Activated naive CD8-positive, alpha-beta T cell treated with anti-CD3 and anti-CD28 coated beads, Interleukin-2, amount 10 ng/mL, durations not matched to agents 7 days and 5 days (primary cell): ENCODE data around the gene SYCP2L. TPM values are rescaled to one million over a fixed set of nuclear protein-coding genes. Genes with fewer than 3 reads are reported as not detected.
"Not testable (repeated sequence)": the region's sequence is repeated elsewhere in the genome, so short reads cannot be mapped to it uniquely, and the experiment has no call there.

Experiments used
- ATAC-seq: fragments of 150-1000 bp; cut with Tn5 transposase; one replicate; pipeline ENCODE4 v1.10.0; 2021; ENCODE audit warnings: low read depth, moderate library complexity
- POLR2A ChIA-PET: fragments of 350-600 bp; sonication (Branson Sonifier 250); formaldehyde crosslinking; loops from one replicate; lab custom pipeline; 2021; ENCODE audit warnings: antibody characterized with exemption; lab: Charles Lee
- DNase-seq: peaks from one replicate; pipeline ENCODE4 v3.0.0; 2021
- H3K27ac Mint-ChIP-seq: one replicate; pipeline ENCODE4 v1.8.0; 2022; ENCODE audit warnings: mild to moderate bottlenecking, mixed read lengths
- H3K27me3 Mint-ChIP-seq: one replicate; pipeline ENCODE4 v1.8.0; 2022; ENCODE audit warnings: mild to moderate bottlenecking, moderate library complexity, mixed read lengths
- H3K36me3 Mint-ChIP-seq: one replicate; pipeline ENCODE4 v1.8.0; 2021; ENCODE audit warnings: mild to moderate bottlenecking, mixed read lengths
- H3K4me1 Mint-ChIP-seq: one replicate; pipeline ENCODE4 v1.8.0; 2021; ENCODE audit warnings: mixed read lengths
- H3K4me3 Mint-ChIP-seq: one replicate; pipeline ENCODE4 v1.8.0; 2022; ENCODE audit warnings: mild to moderate bottlenecking, moderate library complexity, mixed read lengths
- H3K9me3 Mint-ChIP-seq: one replicate; pipeline ENCODE4 v1.8.0; 2021; ENCODE audit warnings: mixed read lengths
- total RNA-seq, 2 experiments: library from RNA; stranded (reverse); gene quantifications; one replicate each; pipeline ENCODE4 v1.2.3, GENCODE V29; 2021

Gene SYCP2L
- total RNA-seq, 2 experiments from 2014 or later, result 0.31 TPM; not detected in 1

DNA sequence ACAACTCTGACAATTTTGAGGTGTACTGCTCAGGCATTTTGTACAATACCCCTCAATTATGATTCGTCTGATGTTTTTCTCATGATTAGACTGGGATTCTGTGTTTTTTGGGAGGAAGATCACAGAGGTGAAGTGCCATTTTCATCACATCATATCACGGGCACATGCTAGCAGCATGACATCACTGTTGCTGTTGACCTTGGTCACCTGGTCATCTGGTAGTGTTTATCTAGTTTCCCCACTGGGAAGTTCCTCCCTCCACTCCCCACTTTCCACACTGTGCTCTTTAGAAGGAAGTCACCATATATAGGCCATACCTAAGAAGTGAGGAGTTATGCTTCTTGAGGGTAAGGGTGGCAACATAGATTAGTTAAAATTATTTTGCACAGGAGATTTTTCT, 25.8 kb upstream of the SYCP2L start:
- H3K4me1 Mint-ChIP-seq, result no peaks in the 10 kb centered on the region
- no peaks in the 10 kb centered on the region for H3K9me3 Mint-ChIP-seq
- POLR2A ChIA-PET, result no interaction called here
- no peak overlapping the region for H3K4me3 Mint-ChIP-seq
- no peaks in the 10 kb centered on the region for H3K36me3 Mint-ChIP-seq
- H3K27me3 Mint-ChIP-seq, result peaks cover 5% of the 10 kb centered on the region
- DNase-seq, result no peak
- no peak for ATAC-seq
- H3K27ac Mint-ChIP-seq, result no peak overlapping the region

DNA sequence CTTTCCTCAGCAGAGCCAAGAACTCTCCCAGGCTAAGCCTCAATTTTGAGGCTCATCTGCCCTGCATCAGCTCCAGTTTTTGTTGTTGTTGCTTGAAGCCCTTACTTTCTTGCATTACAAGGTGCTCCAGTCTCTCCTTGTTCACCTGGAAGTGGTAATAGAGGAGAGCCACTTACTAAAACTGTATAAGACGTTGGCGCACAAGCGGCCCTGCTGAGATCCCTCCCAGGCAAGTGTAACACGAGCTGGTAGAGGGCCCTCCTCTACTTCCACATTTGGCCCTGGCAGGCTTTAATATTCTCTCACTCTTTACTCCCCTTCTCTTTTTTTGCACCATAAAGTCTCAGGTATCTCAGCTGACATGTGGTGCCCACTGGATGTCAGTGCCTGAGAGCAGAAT, 24.5 kb upstream of the SYCP2L start:
- peaks cover 5% of the 10 kb centered on the region for H3K27me3 Mint-ChIP-seq
- DNase-seq, result no peak
- H3K27ac Mint-ChIP-seq, result no peak overlapping the region
- H3K9me3 Mint-ChIP-seq, result no peaks in the 10 kb centered on the region
- no peak overlapping the region for H3K4me3 Mint-ChIP-seq
- ATAC-seq, result no peak
- no peaks in the 10 kb centered on the region for H3K36me3 Mint-ChIP-seq
- POLR2A ChIA-PET, result no interaction called here
- no peaks in the 10 kb centered on the region for H3K4me1 Mint-ChIP-seq

DNA sequence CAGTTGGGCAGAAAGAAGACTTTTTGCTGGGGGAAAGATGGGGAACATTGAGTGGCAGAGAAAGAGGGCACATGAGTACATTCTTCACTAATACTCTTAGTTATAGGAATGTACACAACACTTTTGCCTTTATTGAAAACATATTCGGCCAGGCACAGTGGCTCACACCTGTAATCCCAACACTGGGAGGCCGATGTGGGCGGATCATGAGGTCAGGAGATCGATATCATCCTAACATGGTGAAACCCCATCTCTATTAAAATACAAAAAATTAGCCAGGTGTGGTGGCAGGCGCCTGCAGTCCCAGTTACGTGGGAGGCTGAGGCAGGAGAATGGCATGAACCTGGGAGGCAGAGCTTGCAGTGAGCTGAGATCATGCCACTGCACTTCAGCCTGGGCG, 23.8 kb upstream of the SYCP2L start:
- H3K36me3 Mint-ChIP-seq, H3K4me1 Mint-ChIP-seq, ATAC-seq, DNase-seq, H3K9me3 Mint-ChIP-seq, H3K27me3 Mint-ChIP-seq, H3K27ac Mint-ChIP-seq, POLR2A ChIA-PET, H3K4me3 Mint-ChIP-seq: not testable (repeated sequence)

DNA sequence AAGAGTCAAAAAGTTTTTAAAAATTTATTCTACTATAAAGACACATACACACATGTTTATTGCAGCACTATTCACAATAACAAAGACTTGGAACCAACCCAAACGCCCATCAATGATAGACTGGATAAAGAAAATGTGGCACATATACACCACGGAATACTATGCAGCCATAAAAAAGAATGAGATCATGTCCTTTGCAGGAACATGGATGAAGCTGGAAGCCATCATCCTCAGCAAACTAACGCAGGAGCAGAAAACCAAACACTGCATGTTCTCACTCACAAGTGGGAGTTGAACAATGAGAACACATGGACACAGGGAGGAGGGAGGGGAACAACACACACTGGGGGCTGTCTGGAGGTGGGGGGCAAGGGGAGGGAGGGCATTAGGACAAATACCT, 20.1 kb upstream of the SYCP2L start:
- H3K4me3 Mint-ChIP-seq, DNase-seq, H3K27me3 Mint-ChIP-seq, POLR2A ChIA-PET, H3K36me3 Mint-ChIP-seq, H3K4me1 Mint-ChIP-seq, ATAC-seq, H3K9me3 Mint-ChIP-seq, H3K27ac Mint-ChIP-seq: not testable (repeated sequence)

DNA sequence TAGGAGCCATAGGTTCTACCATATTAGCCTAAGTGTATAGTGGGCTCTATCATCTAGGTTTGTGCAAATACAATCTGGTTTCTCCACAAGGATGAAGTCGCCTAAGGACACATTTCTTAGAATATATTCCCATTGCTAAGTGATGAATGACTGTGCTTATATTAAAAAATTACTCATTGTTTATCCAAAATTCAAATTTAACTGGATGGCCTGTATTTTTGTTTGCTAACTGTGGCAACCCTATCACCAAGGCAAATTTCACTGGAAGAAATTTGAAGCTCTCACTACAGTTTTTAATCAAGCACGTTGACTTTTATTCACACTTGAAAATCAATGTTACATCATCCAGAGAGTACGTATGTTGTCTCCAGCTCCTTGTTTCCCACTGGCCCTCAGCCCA, 18.9 kb upstream of the SYCP2L start:
- POLR2A ChIA-PET, result no interaction called here
- Mint-ChIP-seq H3K4me3 (no peak overlapping the region), H3K4me1 (no peaks in the 10 kb centered on the region), H3K36me3 (no peaks in the 10 kb centered on the region), H3K27ac (no peak overlapping the region), H3K27me3 (no peaks in the 10 kb centered on the region), H3K9me3 (no peaks in the 10 kb centered on the region)
- ATAC-seq (no peak), DNase-seq (no peak)

DNA sequence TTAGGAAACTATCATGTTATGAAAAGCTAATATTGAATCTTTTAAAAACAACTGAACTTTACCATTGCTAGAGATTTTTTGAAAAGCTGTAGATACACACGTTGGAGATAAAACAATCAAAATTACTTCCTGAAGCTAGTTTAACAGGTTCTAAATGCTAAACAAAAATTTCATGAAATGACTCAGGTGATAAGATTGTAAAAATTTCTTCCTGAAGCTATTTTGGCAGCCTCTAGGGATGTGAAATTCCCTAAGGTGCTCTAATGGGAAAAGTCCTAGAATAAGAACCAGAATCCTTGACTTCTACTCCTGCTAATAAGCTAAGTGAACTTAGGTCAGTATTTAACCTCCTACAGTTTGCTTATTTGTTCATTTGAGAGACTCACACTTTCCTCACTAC, 13.5 kb upstream of the SYCP2L start:
- Mint-ChIP-seq H3K4me3 (no peak overlapping the region), H3K27ac (no peak overlapping the region), H3K27me3 (peaks cover 7% of the 10 kb centered on the region), H3K36me3 (no peaks in the 10 kb centered on the region), H3K9me3 (no peaks in the 10 kb centered on the region), H3K4me1 (no peaks in the 10 kb centered on the region)
- DNase-seq (no peak), ATAC-seq (no peak)
- POLR2A ChIA-PET, result no interaction called here

DNA sequence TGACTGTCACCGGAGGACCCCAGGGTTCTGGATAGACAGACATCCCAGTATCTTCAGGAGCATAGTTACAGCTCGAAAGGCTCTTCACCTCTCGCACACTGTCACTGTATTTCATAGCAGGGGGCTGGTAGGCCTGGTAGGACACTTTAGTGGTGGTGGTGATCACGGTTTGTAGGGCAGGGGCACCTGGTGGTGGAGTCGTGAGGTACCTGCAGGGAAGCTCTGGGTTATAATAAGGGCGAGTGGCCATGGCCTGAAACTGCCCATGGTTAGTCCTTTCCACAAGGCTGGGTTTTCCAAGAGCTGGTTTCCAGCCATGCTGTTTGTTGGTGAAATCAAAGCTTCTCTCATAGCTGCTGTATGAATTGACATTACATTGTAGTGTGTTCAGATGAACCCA, 12.6 kb upstream of the SYCP2L start:
- POLR2A ChIA-PET, result no interaction called here
- Mint-ChIP-seq H3K4me3 (no peak overlapping the region), H3K27ac (no peak overlapping the region), H3K36me3 (no peaks in the 10 kb centered on the region), H3K27me3 (peaks cover 10% of the 10 kb centered on the region), H3K4me1 (no peaks in the 10 kb centered on the region), H3K9me3 (no peaks in the 10 kb centered on the region)
- ATAC-seq, result no peak
- no peak for DNase-seq

DNA sequence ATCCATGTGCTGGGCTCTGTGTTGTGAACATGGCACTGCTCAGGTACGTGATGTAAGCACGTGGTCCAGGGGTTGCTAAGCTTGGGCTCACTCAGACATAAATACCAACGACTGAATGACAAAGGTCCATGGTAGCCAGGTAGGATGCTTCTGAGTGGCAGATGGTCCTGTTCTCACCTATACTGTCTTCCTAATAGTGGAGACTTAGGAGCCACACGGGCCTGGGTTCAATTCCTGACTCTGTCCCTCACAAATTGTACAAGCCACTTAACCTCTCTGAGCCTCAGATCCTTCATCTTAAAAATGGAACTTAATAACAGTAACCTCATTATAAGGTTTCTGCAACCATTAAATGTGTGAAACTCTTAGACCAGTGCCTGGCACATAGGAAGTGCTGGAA, 11.8 kb upstream of the SYCP2L start:
- Mint-ChIP-seq H3K4me1 (no peaks in the 10 kb centered on the region), H3K36me3 (no peaks in the 10 kb centered on the region), H3K4me3 (no peak overlapping the region), H3K27ac (no peak overlapping the region), H3K27me3 (peaks cover 16% of the 10 kb centered on the region), H3K9me3 (no peaks in the 10 kb centered on the region)
- DNase-seq, result no peak
- no peak for ATAC-seq
- POLR2A ChIA-PET, result no interaction called here

DNA sequence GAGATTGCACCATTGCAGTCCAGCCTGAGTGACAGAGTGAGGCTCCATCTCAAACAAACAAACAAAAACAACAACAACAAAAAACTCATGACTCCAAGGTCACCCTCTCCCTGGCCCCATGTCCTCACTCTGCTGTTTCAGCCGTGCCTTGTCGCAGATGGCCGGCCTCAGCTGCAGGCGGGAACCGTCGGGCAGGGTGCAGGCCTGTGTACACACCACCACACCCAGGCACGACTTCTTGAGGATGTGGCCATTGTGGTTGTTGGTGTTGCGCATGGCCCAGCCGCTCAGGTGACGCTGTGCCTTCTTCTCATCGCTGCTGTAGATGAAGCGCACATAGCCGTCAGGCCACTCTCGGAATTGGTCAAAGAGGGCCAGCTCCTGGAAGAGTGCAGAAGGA, 9.8 kb upstream of the SYCP2L start:
- DNase-seq (no peak), ATAC-seq (no peak)
- Mint-ChIP-seq H3K27ac (no peak overlapping the region), H3K4me3 (no peak overlapping the region), H3K4me1 (peaks cover 3% of the 10 kb centered on the region), H3K27me3 (peaks cover 36% of the 10 kb centered on the region), H3K36me3 (no peaks in the 10 kb centered on the region), H3K9me3 (peaks cover 2% of the 10 kb centered on the region)
- POLR2A ChIA-PET, result no interaction called here

DNA sequence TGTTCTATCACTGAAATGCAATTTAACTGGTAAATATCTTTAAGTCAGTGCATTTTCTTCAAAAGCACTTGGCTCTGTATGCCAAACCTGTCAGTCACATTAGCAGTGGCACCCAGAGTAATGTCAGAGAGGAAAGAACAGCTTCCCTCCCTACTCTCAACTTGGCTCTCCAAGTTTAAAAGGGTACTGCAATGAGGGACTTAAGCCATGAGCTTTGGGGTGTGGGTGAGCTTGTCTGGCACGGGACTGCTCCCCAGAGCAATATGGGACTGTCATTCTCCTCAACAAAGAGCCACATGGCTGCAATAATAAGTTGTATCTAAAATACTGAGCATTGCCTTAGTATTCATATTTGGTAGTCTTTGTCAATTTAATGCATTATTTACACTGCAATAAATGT, 9.0 kb upstream of the SYCP2L start:
- Mint-ChIP-seq H3K27me3 (peaks cover 44% of the 10 kb centered on the region), H3K9me3 (peaks cover 2% of the 10 kb centered on the region), H3K4me1 (peaks cover 6% of the 10 kb centered on the region), H3K4me3 (no peak overlapping the region), H3K36me3 (peaks cover 2% of the 10 kb centered on the region), H3K27ac (no peak overlapping the region)
- ATAC-seq, result no peak
- DNase-seq, result no peak
- POLR2A ChIA-PET, result no interaction called here

DNA sequence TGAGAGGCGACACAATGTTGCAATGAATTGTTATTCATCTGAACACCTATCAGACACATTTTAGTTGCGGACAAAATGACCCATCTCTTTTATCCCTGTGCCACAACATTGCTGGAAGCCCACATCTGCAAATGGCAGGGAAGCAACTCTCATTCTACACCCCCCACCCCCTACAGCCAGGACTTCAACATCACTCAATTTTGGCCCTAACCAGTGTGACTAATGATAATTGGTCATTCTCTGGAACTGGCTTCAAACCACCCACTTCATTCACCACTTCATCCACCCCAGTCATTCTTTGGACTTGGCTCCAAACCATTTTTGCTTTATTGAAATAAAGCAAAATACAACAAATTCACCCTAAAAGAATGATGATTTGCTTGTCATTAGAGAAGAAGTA, 6.5 kb upstream of the SYCP2L start:
- Mint-ChIP-seq H3K4me3 (no peak overlapping the region), H3K27ac (no peak overlapping the region), H3K27me3 (peaks cover 64% of the 10 kb centered on the region), H3K36me3 (peaks cover 2% of the 10 kb centered on the region), H3K4me1 (peaks cover 6% of the 10 kb centered on the region), H3K9me3 (peaks cover 2% of the 10 kb centered on the region)
- no peak for DNase-seq
- POLR2A ChIA-PET, result no interaction called here
- no peak for ATAC-seq

DNA sequence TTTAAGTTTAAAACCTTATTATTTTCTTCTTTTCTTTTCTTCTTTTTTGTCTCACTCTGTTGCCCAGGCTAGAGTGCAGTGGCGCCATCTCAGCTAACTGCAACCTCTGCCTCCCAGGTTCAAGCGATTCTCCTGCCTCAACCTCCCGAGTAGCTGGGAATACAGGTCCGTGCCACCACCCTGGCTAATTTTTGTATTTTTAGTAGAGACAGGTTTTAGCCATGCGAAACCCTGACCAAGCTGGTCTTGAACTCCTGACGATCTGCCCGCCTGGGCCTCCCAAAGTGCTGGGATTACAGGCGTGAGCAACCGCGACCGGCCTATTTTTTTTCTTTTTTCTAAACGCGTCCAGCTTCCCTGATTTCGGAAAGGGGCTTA, 4.6 kb upstream of the SYCP2L start:
- peaks cover 82% of the 10 kb centered on the region for H3K27me3 Mint-ChIP-seq
- POLR2A ChIA-PET, H3K36me3 Mint-ChIP-seq, H3K4me1 Mint-ChIP-seq, H3K4me3 Mint-ChIP-seq, DNase-seq, H3K27ac Mint-ChIP-seq, ATAC-seq, H3K9me3 Mint-ChIP-seq: not testable (repeated sequence)

DNA sequence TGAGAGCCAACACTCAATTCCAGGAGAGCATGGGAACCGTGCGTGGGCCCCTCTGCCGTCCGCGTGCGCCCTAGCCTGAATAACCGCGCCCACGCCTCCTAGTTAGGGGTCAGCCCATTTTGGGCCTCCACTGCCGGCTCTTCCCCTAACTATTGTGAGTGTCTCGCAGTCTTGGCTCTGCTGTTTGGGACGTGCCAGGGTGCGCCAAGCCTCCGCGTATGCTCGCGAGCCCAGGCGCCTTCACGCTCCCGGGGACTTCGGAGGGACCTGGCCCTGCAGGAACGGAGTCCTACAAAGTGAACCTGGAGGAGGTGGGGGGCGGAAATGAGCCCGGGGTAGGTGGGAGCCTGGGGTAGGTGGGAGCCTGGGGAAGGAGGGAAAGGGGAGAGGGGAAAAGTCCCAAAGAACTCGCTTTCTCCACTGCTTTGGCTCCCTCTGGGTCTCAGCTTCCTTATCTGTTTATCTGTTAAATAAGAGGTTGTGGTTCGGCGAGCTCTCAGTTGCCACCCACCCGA, 4.1 kb upstream of the SYCP2L start:
- H3K4me3 Mint-ChIP-seq, result peak overlapping the region; percentile 20
- POLR2A ChIA-PET, result no interaction called here
- peaks cover 86% of the 10 kb centered on the region for H3K27me3 Mint-ChIP-seq

DNA sequence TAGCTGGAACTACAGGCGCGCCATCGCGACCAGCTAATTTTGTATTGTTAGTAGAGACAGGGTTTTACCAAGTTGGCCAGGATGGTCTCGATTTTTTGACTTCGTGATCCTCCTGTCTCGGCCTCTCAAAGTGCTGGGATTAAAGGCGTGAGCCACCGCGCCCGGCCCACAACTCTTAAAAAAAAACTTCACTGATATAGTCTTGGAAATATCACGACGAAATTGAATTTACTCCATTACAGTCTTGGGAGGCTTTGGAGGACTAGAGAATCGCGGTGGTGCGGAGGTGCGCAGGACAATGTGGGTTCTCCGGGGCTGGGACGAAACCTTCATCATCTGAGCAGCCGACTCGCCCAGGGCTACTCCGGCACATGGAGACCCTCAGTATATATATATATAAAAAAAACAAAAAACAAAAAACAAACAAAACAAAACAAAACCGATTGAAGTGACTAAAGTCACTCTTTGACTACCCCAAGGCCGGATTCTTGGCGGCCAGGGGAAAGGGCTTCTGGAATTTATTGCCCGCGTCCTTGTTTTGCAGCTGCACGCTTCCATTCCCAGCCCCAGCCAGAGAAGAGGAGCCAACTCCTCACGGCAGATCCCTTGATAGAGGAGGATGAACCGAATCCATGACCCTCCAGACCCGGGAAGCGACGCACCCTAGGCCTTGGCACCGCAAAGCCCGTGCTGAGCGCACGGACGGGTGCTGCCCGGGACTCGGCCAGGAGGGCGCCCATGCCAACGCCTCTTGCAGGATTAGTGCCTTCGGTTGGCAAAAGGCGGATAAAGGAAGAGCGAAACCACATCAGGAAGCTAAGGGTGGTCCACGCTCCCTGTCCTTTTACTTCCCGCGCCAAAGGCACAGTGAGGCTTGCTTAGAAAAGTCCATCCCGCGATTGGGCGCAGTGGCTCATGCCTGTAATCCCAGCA, 3.3 kb upstream of the SYCP2L start:
- POLR2A ChIA-PET, result no interaction called here
- H3K36me3 Mint-ChIP-seq, result peaks cover 2% of the 10 kb centered on the region
- ATAC-seq (no peak), DNase-seq (no peak)
- H3K27me3 Mint-ChIP-seq, result peaks cover 91% of the 10 kb centered on the region
- H3K4me1 Mint-ChIP-seq, result peaks cover 8% of the 10 kb centered on the region
- no peak overlapping the region for H3K27ac Mint-ChIP-seq
- H3K9me3 Mint-ChIP-seq, result peaks cover 5% of the 10 kb centered on the region
- H3K4me3 Mint-ChIP-seq, result no peak overlapping the region

More for the DNA sequence above, 4.1 kb upstream of the SYCP2L start:
- Mint-ChIP-seq H3K36me3 (peaks cover 2% of the 10 kb centered on the region), H3K9me3 (peaks cover 2% of the 10 kb centered on the region), H3K27ac (no peak overlapping the region), H3K4me1 (peaks cover 8% of the 10 kb centered on the region)
- DNase-seq (no peak), ATAC-seq (no peak)
